Stimulated activated CD4-positive, alpha-beta T cell treated with anti-CD3 and anti-CD28 coated beads, Interleukin-1b, Interleukin-23, amount 100 ng/mL, for 24 hours (primary cell): Measurements from ENCODE around the gene CAST.
A peak's percentile ranks its signal among the peaks of the same experiment; 100 is the strongest.
"Not testable (repeated sequence)": the region's sequence is repeated elsewhere in the genome, so short reads cannot be mapped to it uniquely, and the experiment has no call there.

Experiments
- DNase-seq, 4 experiments: peaks; one replicate each; pipeline ENCODE4 v3.0.0-alpha.2; 2020; ENCODE audit warnings: low read depth in 4 of 4, low spot score in 1 of 4

Gene CAST

GRCh38 chr5:96661855-96662724 is at the start of gene CAST:
Gene CAST (plus strand): TSS chr5:96662376. CDS start chr5:96662423, 47 bp downstream.
- peak; percentile 29 to 73 (median 54) for DNase-seq

GRCh38 chr5:96614110-96614691 is 48.0 kb upstream of the CAST start:
- peak; percentile 11 to 20 (median 18) for DNase-seq

- no peak for DNase-seq
Measured at GRCh38 chr5:96615223-96615622, 47.0 kb upstream of the CAST start.

- no peak for DNase-seq
Measured at GRCh38 chr5:96616801-96617200, 45.4 kb upstream of the CAST start.

GRCh38 chr5:96618311-96619016 is 43.7 kb upstream of the CAST start:
- DNase-seq = not testable (repeated sequence)

- DNase-seq = no peak
Measured at GRCh38 chr5:96619946-96620345, 42.2 kb upstream of the CAST start.

- DNase-seq = no peak
Measured at GRCh38 chr5:96624596-96624995, 37.6 kb upstream of the CAST start.

- DNase-seq = no peak
Measured at GRCh38 chr5:96625365-96625764, 36.8 kb upstream of the CAST start.

- no peak for DNase-seq
Measured at GRCh38 chr5:96626956-96627355, 35.2 kb upstream of the CAST start.

- DNase-seq = no peak
Measured at GRCh38 chr5:96627792-96628398, 34.3 kb upstream of the CAST start.

GRCh38 chr5:96628406-96628805 is 33.8 kb upstream of the CAST start:
- DNase-seq = no peak

- no peak for DNase-seq
Measured at GRCh38 chr5:96629774-96630173, 32.4 kb upstream of the CAST start.

GRCh38 chr5:96633820-96634219 is 28.4 kb upstream of the CAST start:
- no peak for DNase-seq

- no peak for DNase-seq
Measured at GRCh38 chr5:96634881-96635280, 27.3 kb upstream of the CAST start.

GRCh38 chr5:96636046-96636445 is 26.1 kb upstream of the CAST start:
- DNase-seq = no peak

GRCh38 chr5:96636594-96636993 is 25.6 kb upstream of the CAST start:
- no peak for DNase-seq

GRCh38 chr5:96637196-96637595 is 25.0 kb upstream of the CAST start:
- no peak for DNase-seq

GRCh38 chr5:96638561-96638960 is 23.6 kb upstream of the CAST start:
- DNase-seq = no peak

GRCh38 chr5:96640696-96641095 is 21.5 kb upstream of the CAST start:
- no peak for DNase-seq

- no peak for DNase-seq
Measured at GRCh38 chr5:96641368-96642280, 20.6 kb upstream of the CAST start.

GRCh38 chr5:96642281-96642640 is 19.9 kb upstream of the CAST start:
- no peak for DNase-seq
